Transverse colon (tissue), 4 donors: ENCODE data around the gene USP34.

Experiments
- CTCF ChIP-seq, 5 experiments: fragments of 200-600 bp in 3 of 5; fragments of 450-650 bp in 2 of 5; sonication (generic) in 3 of 5; IDR thresholded peaks; 1 replicate in 2 of 5; 2 replicates in 3 of 5; pipeline ENCODE4 v1.5.1; 2016 to 2017; ENCODE audit warnings: antibody characterized with exemption in 5 of 5, inconsistent platforms in 3 of 5, mild to moderate bottlenecking in 2 of 5, moderate library complexity in 1 of 5
- EP300 ChIP-seq: sonication (generic); formaldehyde crosslinking; IDR thresholded peaks from one replicate; pipeline ENCODE4 v1.6.1; 2017; ENCODE audit warnings: antibody characterized with exemption, low read depth
- POLR2A ChIP-seq: fragments of 450-650 bp; IDR thresholded peaks from one replicate; pipeline ENCODE4 v1.6.1; 2016; ENCODE audit warnings: antibody characterized with exemption, mild to moderate bottlenecking, moderate library complexity
- POLR2AphosphoS5 ChIP-seq, 3 donors: sonication (generic); formaldehyde crosslinking; IDR thresholded peaks; one replicate each; pipeline ENCODE4 v1.6.1; 2016; ENCODE audit warnings: antibody characterized with exemption in 3 of 3

GRCh38 chr2:61356261-61356957 is 114.5 kb downstream of the USP34 start:
- TF ChIP-seq CTCF (IDR thresholded peaks at IDR 0.05) (no peak), POLR2A (no peak), EP300 (no peak), POLR2AphosphoS5 (IDR thresholded peaks at IDR 0.05) (no peak)
